ENCODE data around the gene ART3. TPM values are rescaled to one million over a fixed set of nuclear protein-coding genes. Genes with fewer than 3 reads are reported as not detected.
A peak's percentile ranks its signal among the peaks of the same experiment; 100 is the strongest.

ART3 gene
- total and polyA plus RNA-seq, 9 of the 15 experiments (the other 6 are each of a cell fraction or from before 2014, with no cell fraction given) = 0.69 to 1.4 (median 1.1) TPM; not detected in 1

GRCh38 chr4:76090241-76090691, 15.8 kb downstream of the ART3 start (continued):
- TF ChIP-seq THRB (CRISPR knock-in tag; conservative IDR thresholded peaks at IDR 0.05) = no peak
- 0 out of 3 replicates have a peak, but pooled peaks of 1 of the 2 experiments have one; percentile 19 for TF ChIP-seq CBX3 (IDR thresholded peaks at IDR 0.05; ENCODE audit: borderline replicate concordance in 1 of 2, low read length in 2 of 2)
- TF ChIP-seq CLOCK (CRISPR knock-in tag; IDR thresholded peaks at IDR 0.05; ENCODE audit: borderline replicate concordance) = no peak
- no peak; a peak in 2 of 4 replicates for TF ChIP-seq KDM1A (IDR thresholded peaks at IDR 0.05)
- no peak for TF ChIP-seq HMG20B (CRISPR knock-in tag; IDR thresholded peaks at IDR 0.05)
- no peak for TF ChIP-seq RUNX1 (IDR thresholded peaks at IDR 0.05; ENCODE audit: low read depth)
- TF ChIP-seq HNRNPL (IDR thresholded peaks at IDR 0.05; ENCODE audit: low read depth, low read length) = no peak
- TF ChIP-seq, protein P1, sequence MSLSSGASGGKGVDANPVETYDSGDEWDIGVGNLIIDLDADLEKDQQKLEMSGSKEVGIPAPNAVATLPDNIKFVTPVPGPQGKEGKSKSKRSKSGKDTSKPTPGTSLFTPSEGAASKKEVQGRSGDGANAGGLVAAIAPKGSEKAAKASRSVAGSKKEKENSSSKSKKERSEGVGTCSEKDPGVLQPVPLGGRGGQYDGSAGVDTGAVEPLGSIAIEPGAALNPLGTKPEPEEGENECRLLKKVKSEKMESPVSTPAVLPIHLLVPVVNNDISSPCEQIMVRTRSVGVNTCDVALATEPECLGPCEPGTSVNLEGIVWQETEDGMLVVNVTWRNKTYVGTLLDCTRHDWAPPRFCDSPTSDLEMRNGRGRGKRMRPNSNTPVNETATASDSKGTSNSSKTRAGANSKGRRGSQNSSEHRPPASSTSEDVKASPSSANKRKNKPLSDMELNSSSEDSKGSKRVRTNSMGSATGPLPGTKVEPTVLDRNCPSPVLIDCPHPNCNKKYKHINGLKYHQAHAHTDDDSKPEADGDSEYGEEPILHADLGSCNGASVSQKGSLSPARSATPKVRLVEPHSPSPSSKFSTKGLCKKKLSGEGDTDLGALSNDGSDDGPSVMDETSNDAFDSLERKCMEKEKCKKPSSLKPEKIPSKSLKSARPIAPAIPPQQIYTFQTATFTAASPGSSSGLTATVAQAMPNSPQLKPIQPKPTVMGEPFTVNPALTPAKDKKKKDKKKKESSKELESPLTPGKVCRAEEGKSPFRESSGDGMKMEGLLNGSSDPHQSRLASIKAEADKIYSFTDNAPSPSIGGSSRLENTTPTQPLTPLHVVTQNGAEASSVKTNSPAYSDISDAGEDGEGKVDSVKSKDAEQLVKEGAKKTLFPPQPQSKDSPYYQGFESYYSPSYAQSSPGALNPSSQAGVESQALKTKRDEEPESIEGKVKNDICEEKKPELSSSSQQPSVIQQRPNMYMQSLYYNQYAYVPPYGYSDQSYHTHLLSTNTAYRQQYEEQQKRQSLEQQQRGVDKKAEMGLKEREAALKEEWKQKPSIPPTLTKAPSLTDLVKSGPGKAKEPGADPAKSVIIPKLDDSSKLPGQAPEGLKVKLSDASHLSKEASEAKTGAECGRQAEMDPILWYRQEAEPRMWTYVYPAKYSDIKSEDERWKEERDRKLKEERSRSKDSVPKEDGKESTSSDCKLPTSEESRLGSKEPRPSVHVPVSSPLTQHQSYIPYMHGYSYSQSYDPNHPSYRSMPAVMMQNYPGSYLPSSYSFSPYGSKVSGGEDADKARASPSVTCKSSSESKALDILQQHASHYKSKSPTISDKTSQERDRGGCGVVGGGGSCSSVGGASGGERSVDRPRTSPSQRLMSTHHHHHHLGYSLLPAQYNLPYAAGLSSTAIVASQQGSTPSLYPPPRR (CRISPR knock-in tag; IDR thresholded peaks at IDR 0.05; ENCODE audit: borderline replicate concordance) = no peak
- no peak for TF ChIP-seq ZNF12 (CRISPR knock-in tag; IDR thresholded peaks at IDR 0.05)
- TF ChIP-seq, protein P2, sequence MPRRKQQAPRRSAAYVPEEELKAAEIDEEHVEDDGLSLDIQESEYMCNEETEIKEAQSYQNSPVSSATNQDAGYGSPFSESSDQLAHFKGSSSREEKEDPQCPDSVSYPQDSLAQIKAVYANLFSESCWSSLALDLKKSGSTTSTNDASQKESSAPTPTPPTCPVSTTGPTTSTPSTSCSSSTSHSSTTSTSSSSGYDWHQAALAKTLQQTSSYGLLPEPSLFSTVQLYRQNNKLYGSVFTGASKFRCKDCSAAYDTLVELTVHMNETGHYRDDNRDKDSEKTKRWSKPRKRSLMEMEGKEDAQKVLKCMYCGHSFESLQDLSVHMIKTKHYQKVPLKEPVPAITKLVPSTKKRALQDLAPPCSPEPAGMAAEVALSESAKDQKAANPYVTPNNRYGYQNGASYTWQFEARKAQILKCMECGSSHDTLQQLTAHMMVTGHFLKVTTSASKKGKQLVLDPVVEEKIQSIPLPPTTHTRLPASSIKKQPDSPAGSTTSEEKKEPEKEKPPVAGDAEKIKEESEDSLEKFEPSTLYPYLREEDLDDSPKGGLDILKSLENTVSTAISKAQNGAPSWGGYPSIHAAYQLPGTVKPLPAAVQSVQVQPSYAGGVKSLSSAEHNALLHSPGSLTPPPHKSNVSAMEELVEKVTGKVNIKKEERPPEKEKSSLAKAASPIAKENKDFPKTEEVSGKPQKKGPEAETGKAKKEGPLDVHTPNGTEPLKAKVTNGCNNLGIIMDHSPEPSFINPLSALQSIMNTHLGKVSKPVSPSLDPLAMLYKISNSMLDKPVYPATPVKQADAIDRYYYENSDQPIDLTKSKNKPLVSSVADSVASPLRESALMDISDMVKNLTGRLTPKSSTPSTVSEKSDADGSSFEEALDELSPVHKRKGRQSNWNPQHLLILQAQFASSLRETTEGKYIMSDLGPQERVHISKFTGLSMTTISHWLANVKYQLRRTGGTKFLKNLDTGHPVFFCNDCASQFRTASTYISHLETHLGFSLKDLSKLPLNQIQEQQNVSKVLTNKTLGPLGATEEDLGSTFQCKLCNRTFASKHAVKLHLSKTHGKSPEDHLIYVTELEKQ (CRISPR knock-in tag; IDR thresholded peaks at IDR 0.05) = no peak
- no peak for TF ChIP-seq ELK1 (CRISPR knock-in tag; IDR thresholded peaks at IDR 0.05)
- TF ChIP-seq BRCA1 (IDR thresholded peaks at IDR 0.05) = no peak
- no peak for TF ChIP-seq BRCA1 (CRISPR knock-in tag; IDR thresholded peaks at IDR 0.05)
